CD4-positive, alpha-beta memory T cell (primary cell): ENCODE data around the gene TRPC3. TPM values are rescaled to one million over a fixed set of nuclear protein-coding genes. Genes with fewer than 3 reads are reported as not detected.
"Not testable (repeated sequence)": the region's sequence is repeated elsewhere in the genome, so short reads cannot be mapped to it uniquely, and the experiment has no call there.

ENCODE experiments used
- CTCF ChIA-PET: fragments of 350-600 bp; sonication (Branson Sonifier 250); formaldehyde crosslinking; loops from one replicate; lab custom pipeline; 2021; ENCODE audit warnings: inconsistent platforms; ENCODE audit not compliant: partially characterized antibody; lab: Charles Lee
- POLR2A ChIA-PET: fragments of 350-600 bp; sonication (Branson Sonifier 250); formaldehyde crosslinking; loops from one replicate; lab custom pipeline; 2021; ENCODE audit not compliant: partially characterized antibody; lab: Charles Lee
- DNase-seq, 5 donors: peaks; one replicate each; pipeline versions ENCODE4 v3.0.0 to v3.0.0-alpha.2; 2020 to 2022; ENCODE audit warnings: mixed read lengths in 1 of 5
- H3K27ac ChIP-seq: one replicate; pipeline ENCODE4 v1.7.0; 2013; ENCODE audit warnings: low read depth, low read length
- H3K27me3 ChIP-seq: 2 replicates; pipeline ENCODE4 v1.7.0; 2013; ENCODE audit warnings: mild to moderate bottlenecking, low read length, moderate library complexity; ENCODE audit not compliant: insufficient read depth
- H3K36me3 ChIP-seq: 2 replicates; pipeline ENCODE4 v1.7.0; 2013; ENCODE audit warnings: mild to moderate bottlenecking, low read length, moderate library complexity; ENCODE audit not compliant: insufficient read depth
- H3K4me1 ChIP-seq: 2 replicates; pipeline ENCODE4 v1.7.0; 2013; ENCODE audit warnings: mild to moderate bottlenecking, low read length, moderate library complexity; ENCODE audit not compliant: insufficient read depth
- H3K4me3 ChIP-seq, 2 donors: one replicate each; pipeline ENCODE4 v1.7.0; 2013; ENCODE audit warnings: low read length in 2 of 2, mild to moderate bottlenecking in 1 of 2
- H3K9me3 ChIP-seq, 2 donors: one replicate each; pipeline ENCODE4 v1.7.0; 2013; ENCODE audit warnings: low read length in 2 of 2, control low read depth in 1 of 2; ENCODE audit not compliant: control insufficient read depth in 1 of 2
- H3K27ac Mint-ChIP-seq, 7 donors: one replicate each; pipeline ENCODE4 v1.8.0; 2020 to 2021; ENCODE audit warnings: mixed read lengths in 7 of 7, mild to moderate bottlenecking in 6 of 7, inconsistent platforms in 3 of 7, moderate library complexity in 3 of 7
- H3K27me3 Mint-ChIP-seq, 2 donors: one replicate each; pipeline ENCODE4 v1.8.0; 2020 to 2021; ENCODE audit warnings: mixed read lengths in 2 of 2
- H3K36me3 Mint-ChIP-seq, 2 donors: one replicate each; pipeline ENCODE4 v1.8.0; 2020 to 2021; ENCODE audit warnings: mixed read lengths in 2 of 2, inconsistent platforms in 1 of 2, mild to moderate bottlenecking in 1 of 2
- H3K4me1 Mint-ChIP-seq, 4 donors: one replicate each; pipeline ENCODE4 v1.8.0; 2020 to 2021; ENCODE audit warnings: mixed read lengths in 4 of 4, mild to moderate bottlenecking in 1 of 4
- H3K4me3 Mint-ChIP-seq, 8 donors: one replicate each; pipeline ENCODE4 v1.8.0; 2020 to 2021; ENCODE audit warnings: mixed read lengths in 8 of 8, mild to moderate bottlenecking in 7 of 8, moderate library complexity in 6 of 8, inconsistent platforms in 3 of 8
- H3K9me3 Mint-ChIP-seq, 8 donors: one replicate each; pipeline ENCODE4 v1.8.0; 2020 to 2021; ENCODE audit warnings: mixed read lengths in 8 of 8, mild to moderate bottlenecking in 5 of 8, inconsistent platforms in 3 of 8, moderate library complexity in 1 of 8
- intact Hi-C: fragments of 100-400 bp; cut with micrococcal nuclease; formaldehyde crosslinking; loops from one replicate; pipeline ENCODE4 v1.15.1; 2023
- polyA plus RNA-seq, 2 donors: library from polyadenylated mRNA; unstranded; fragments of 300-500 nt; fragmentation: Illumina TruSeq; gene quantifications; one replicate each; pipeline ENCODE4 v1.2.3, GENCODE V29; 2021
- total RNA-seq, 2 experiments: library from RNA; stranded (reverse); gene quantifications; one replicate each; pipeline ENCODE4 v1.2.3, GENCODE V29; 2021

TRPC3 gene
- total and polyA plus RNA-seq, 4 experiments from 2014 or later: not detected

DNA sequence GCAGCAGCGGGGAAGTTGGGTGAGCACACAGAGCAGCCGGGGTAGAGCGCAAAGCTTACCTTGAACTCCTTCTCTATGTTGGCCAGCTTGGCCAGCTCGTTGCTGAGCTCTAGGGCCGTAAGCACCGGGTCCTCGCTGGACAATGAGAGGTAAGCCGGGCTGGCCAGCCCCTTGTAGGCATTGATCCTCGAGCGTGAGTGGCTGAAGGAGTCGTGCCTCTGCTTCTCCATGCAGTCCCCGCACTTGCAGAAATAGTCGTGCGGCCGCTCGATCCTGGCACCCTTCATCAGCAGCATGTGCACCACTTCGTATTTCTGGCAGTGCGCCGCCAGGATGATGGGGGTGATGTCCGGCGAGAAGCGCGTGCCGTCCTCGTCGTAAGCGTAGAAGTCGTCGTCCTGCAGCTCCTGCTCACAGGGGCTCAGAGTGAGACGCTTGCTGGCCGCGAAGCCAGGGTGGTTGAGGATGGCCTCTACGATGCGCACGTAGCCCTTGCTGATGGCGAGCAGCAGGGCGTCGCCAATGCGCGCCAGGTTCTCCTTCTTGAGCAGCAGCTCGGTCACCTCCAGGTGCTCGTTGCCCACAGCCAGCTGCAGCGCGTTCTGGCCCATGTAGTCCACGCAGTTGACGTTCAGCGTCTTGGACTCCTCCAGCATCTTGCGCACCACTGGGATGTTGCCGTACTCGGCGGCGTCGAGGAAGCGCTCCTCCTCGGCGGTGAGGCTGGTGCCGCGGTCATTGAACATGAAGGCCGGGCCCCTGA is 19.5 kb downstream of the TRPC3 start:
- Histone ChIP-seq H3K4me3 (no peak overlapping the region), H3K27me3 (no peaks in the 10 kb centered on the region), H3K9me3 (no peaks in the 10 kb centered on the region), H3K36me3 (no peaks in the 10 kb centered on the region), H3K27ac (no peak overlapping the region), H3K4me1 (no peaks in the 10 kb centered on the region)
- Mint-ChIP-seq H3K27me3 (peaks cover 11 to 18% of the 10 kb centered on the region in 2 donors), H3K36me3 (no peaks in the 10 kb centered on the region), H3K9me3 (no peaks in the 10 kb centered on the region), H3K4me1 (no peaks in the 10 kb centered on the region), H3K27ac (no peak overlapping the region), H3K4me3 (no peak overlapping the region)
- POLR2A ChIA-PET: no interaction called here
- intact Hi-C loops: no loop called here
- CTCF ChIA-PET: no interaction called here
- DNase-seq: no peak

DNA sequence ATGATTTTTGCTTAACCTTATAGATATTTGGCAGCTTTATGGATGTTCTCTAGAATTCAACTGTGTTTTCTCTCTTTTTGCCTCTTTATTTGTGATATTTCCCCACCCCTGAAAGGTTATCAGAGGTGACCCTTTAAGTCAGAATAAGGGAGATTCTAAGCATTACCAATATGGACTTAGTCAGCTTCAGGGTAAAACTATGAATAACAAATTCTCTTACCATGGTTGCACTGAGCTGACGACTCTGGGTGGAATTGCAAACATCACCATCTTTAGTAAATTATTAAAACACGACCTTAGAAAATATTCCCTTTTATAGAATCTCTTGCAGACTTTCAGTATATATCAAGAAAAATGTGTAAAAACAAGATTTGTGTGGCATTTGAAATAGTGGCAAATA is 21.6 kb downstream of the TRPC3 start:
- H3K27me3 Mint-ChIP-seq: peaks cover 11 to 20% of the 10 kb centered on the region in 2 donors
- no peak overlapping the region for H3K4me3 Mint-ChIP-seq
- no peaks in the 10 kb centered on the region for H3K4me1 ChIP-seq
- no peak overlapping the region for H3K27ac ChIP-seq
- H3K4me3 ChIP-seq: no peak overlapping the region
- POLR2A ChIA-PET: no interaction called here
- intact Hi-C loops: no loop called here
- no peak for DNase-seq
- no peaks in the 10 kb centered on the region for H3K9me3 Mint-ChIP-seq
- no peak overlapping the region for H3K27ac Mint-ChIP-seq
- H3K27me3 ChIP-seq: no peaks in the 10 kb centered on the region
- CTCF ChIA-PET: interaction anchor here (1.3 kb wide), 1 partner anchor 19 kb away, joined by 4 read pairs; no protein-coding TSS in a partner anchor
- no peaks in the 10 kb centered on the region for H3K36me3 Mint-ChIP-seq
- no peaks in the 10 kb centered on the region for H3K36me3 ChIP-seq
- no peaks in the 10 kb centered on the region for H3K9me3 ChIP-seq
- H3K4me1 Mint-ChIP-seq: no peaks in the 10 kb centered on the region

- no peak overlapping the region for H3K4me3 Mint-ChIP-seq
- no peaks in the 10 kb centered on the region for H3K9me3 Mint-ChIP-seq
- Histone ChIP-seq H3K27me3 (no peaks in the 10 kb centered on the region), H3K9me3 (no peaks in the 10 kb centered on the region), H3K27ac (no peak overlapping the region), H3K4me1 (no peaks in the 10 kb centered on the region), H3K4me3 (no peak overlapping the region), H3K36me3 (no peaks in the 10 kb centered on the region)
- intact Hi-C loops: no loop called here
- H3K36me3 Mint-ChIP-seq: no peaks in the 10 kb centered on the region
- POLR2A ChIA-PET: no interaction called here
- CTCF ChIA-PET: interaction anchor here (0.8 to 1.1 kb wide), 2 partner anchors 21 to 27 kb away, joined by 3 to 5 read pairs; no protein-coding TSS in a partner anchor
- no peak overlapping the region for H3K27ac Mint-ChIP-seq
- H3K4me1 Mint-ChIP-seq: no peaks in the 10 kb centered on the region
- DNase-seq: no peak
- peaks cover 8 to 17% of the 10 kb centered on the region in 2 donors for H3K27me3 Mint-ChIP-seq
Measured at GRCh38 chr4:121927948-121928347, 23.9 kb downstream of the TRPC3 start.

- H3K9me3 ChIP-seq, H3K27ac Mint-ChIP-seq, H3K36me3 ChIP-seq, H3K36me3 Mint-ChIP-seq, H3K9me3 Mint-ChIP-seq, H3K4me3 ChIP-seq, POLR2A ChIA-PET, intact Hi-C loops, DNase-seq, CTCF ChIA-PET, H3K27me3 ChIP-seq, H3K4me1 Mint-ChIP-seq, H3K4me1 ChIP-seq, H3K27ac ChIP-seq: not testable (repeated sequence)
- Mint-ChIP-seq H3K27me3 (peaks cover 6 to 11% of the 10 kb centered on the region in 2 donors), H3K4me3 (peak overlapping the region in 1 of 8 donors; percentile 2)
Measured at GRCh38 chr4:121926490-121926889, 25.4 kb downstream of the TRPC3 start.

DNA sequence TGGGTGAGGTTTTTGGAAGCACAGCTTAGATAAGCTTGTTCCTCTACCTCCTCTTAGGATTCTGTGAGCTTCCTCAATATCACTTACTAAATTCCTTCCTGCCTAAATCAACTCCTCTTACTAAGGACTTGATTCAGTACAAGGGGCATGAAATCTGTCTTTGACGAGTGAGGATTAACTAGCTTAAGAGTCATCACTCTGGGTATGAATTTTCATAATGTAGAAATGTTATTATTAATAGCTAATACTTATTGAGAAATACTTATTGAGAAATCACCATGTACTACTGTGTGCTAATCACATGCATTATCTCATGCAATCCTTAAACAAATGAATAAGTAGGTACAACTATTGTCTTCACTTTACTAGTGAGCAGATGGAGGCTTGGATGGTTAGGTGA is 28.6 kb downstream of the TRPC3 start:
- Histone ChIP-seq H3K27ac (no peak overlapping the region), H3K27me3 (no peaks in the 10 kb centered on the region), H3K36me3 (no peaks in the 10 kb centered on the region), H3K4me1 (no peaks in the 10 kb centered on the region), H3K4me3 (no peak overlapping the region), H3K9me3 (no peaks in the 10 kb centered on the region)
- no peak overlapping the region for H3K27ac Mint-ChIP-seq
- POLR2A ChIA-PET: no interaction called here
- peaks cover 0 to 2% of the 10 kb centered on the region in 2 donors for H3K27me3 Mint-ChIP-seq
- H3K4me3 Mint-ChIP-seq: no peak overlapping the region
- no peak for DNase-seq
- CTCF ChIA-PET: interaction anchor here (1.5 to 1.7 kb wide), 2 partner anchors 23 to 83 kb away, joined by 4 to 7 read pairs; no protein-coding TSS in a partner anchor
- H3K4me1 Mint-ChIP-seq: no peaks in the 10 kb centered on the region
- intact Hi-C loops: no loop called here
- no peaks in the 10 kb centered on the region for H3K36me3 Mint-ChIP-seq
- H3K9me3 Mint-ChIP-seq: peaks cover 0 to 1% (median 0%) of the 10 kb centered on the region in 8 donors

DNA sequence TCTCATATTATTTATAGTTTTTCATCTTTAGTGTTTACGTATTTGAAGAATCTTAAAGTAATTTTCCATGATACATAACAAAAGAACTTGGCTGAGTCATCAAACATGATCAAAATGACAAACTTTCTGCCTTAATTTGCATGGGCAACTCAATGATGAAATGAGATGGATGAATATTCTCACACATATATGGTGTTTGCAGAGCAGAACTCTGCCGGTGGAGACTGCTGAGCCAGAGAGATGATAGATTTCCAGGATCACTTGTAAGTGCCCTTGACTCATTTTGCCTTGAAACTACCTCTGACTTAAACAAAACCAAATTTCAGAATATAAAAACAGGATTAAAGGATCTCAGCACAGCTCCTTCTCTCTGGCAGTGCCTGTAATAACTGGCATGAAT is 38.2 kb downstream of the TRPC3 start:
- Mint-ChIP-seq H3K27ac (no peak overlapping the region), H3K36me3 (no peaks in the 10 kb centered on the region), H3K27me3 (no peaks in the 10 kb centered on the region), H3K4me3 (no peak overlapping the region), H3K4me1 (peaks cover 4 to 8% (median 8%) of the 10 kb centered on the region in 4 donors), H3K9me3 (peaks cover 0 to 3% (median 0%) of the 10 kb centered on the region in 8 donors)
- no peak overlapping the region for H3K27ac ChIP-seq
- H3K9me3 ChIP-seq: no peaks in the 10 kb centered on the region
- H3K4me1 ChIP-seq: no peaks in the 10 kb centered on the region
- intact Hi-C loops: no loop called here
- H3K27me3 ChIP-seq: no peaks in the 10 kb centered on the region
- H3K4me3 ChIP-seq: no peak overlapping the region
- no peaks in the 10 kb centered on the region for H3K36me3 ChIP-seq
- no peak for DNase-seq
- ChIA-PET CTCF (no interaction called here), POLR2A (no interaction called here)

GRCh38 chr4:121908346-121908745 is 43.5 kb downstream of the TRPC3 start:
- Mint-ChIP-seq H3K36me3 (no peaks in the 10 kb centered on the region), H3K4me1 (no peaks in the 10 kb centered on the region), H3K27me3 (peaks cover 2 to 5% of the 10 kb centered on the region in 2 donors), H3K9me3 (peaks cover 0 to 4% (median 0%) of the 10 kb centered on the region in 8 donors), H3K4me3 (no peak overlapping the region), H3K27ac (no peak overlapping the region)
- POLR2A ChIA-PET: no interaction called here
- H3K36me3 ChIP-seq: no peaks in the 10 kb centered on the region
- H3K27ac ChIP-seq: no peak overlapping the region
- intact Hi-C loops: no loop called here
- no peaks in the 10 kb centered on the region for H3K27me3 ChIP-seq
- H3K9me3 ChIP-seq: no peaks in the 10 kb centered on the region
- H3K4me3 ChIP-seq: no peak overlapping the region
- DNase-seq: no peak
- CTCF ChIA-PET: no interaction called here
- H3K4me1 ChIP-seq: no peaks in the 10 kb centered on the region
